Retinal pigment epithelial cell (primary cell): Measurements from ENCODE around the gene NUDT1.

ENCODE experiments used
- DNase-seq: peaks from one replicate; pipeline ENCODE4 v3.0.0-alpha.2; 2010; ENCODE audit warnings: low read depth
- H3K4me3 ChIP-seq: 2 replicates; pipeline ENCODE4 v1.5.1; 2011; ENCODE audit warnings: mild to moderate bottlenecking, low read length, control low read depth, moderate library complexity
- CTCF ChIP-seq: conservative IDR thresholded peaks from 2 replicates; pipeline ENCODE4 v1.5.1; 2011; ENCODE audit warnings: low read depth, low read length, control low read depth, inconsistent platforms

The NUDT1 gene

GRCh38 chr7:2212906-2213305, 29.1 kb upstream of the NUDT1 start:
- DNase-seq = no peak
- H3K4me3 ChIP-seq = no peak overlapping the region
- no peak for TF ChIP-seq CTCF

- DNase-seq = no peak
- TF ChIP-seq CTCF = no peak
- H3K4me3 ChIP-seq = no peak overlapping the region
These were observed 28.3 kb upstream of the NUDT1 start for GRCh38 chr7:2213551-2214215.

- no peak for TF ChIP-seq CTCF
- DNase-seq = no peak
- H3K4me3 ChIP-seq = no peak overlapping the region
These were observed 27.4 kb upstream of the NUDT1 start for GRCh38 chr7:2214636-2215035.

- no peak overlapping the region for H3K4me3 ChIP-seq
- no peak for DNase-seq
- no peak for TF ChIP-seq CTCF
These were observed 26.2 kb upstream of the NUDT1 start for GRCh38 chr7:2215851-2216250.

GRCh38 chr7:2217206-2217605, 24.8 kb upstream of the NUDT1 start:
- no peak for DNase-seq
- no peak for TF ChIP-seq CTCF
- no peak overlapping the region for H3K4me3 ChIP-seq

- DNase-seq = peak; percentile 14
- peak; percentile 31 for TF ChIP-seq CTCF
- H3K4me3 ChIP-seq = no peak overlapping the region
These were observed 24.1 kb upstream of the NUDT1 start for GRCh38 chr7:2217716-2218443.

GRCh38 chr7:2218444-2218785, 23.6 kb upstream of the NUDT1 start:
- H3K4me3 ChIP-seq = no peak overlapping the region
- DNase-seq = no peak
- no peak for TF ChIP-seq CTCF
